ENCODE results near the gene MCCC2. TPM values are rescaled to one million over a fixed set of nuclear protein-coding genes. Genes with fewer than 3 reads are reported as not detected.

Gene MCCC2
- total and polyA plus RNA-seq, 2 of the 4 experiments (the other 2 are of a cell fraction) = 18.0 to 22.0 TPM

- Histone ChIP-seq H2AK9ac (replicated peaks; ENCODE audit: low read depth, low read length, poor library complexity) (no peak overlapping the region), H2BK20ac (ENCODE audit: low read depth, low read length) (no peak overlapping the region), H3K36me3 (ENCODE audit: control insufficient read depth, insufficient read depth, low read length) (no peaks in the 10 kb centered on the region), H4K20me1 (ENCODE audit: insufficient read depth, low read length) (no peaks in the 10 kb centered on the region), H3K23ac (ENCODE audit: low read depth, low read length) (no peak overlapping the region), H2BK5ac (ENCODE audit: low read depth, low read length, poor library complexity, severe bottlenecking) (no peak overlapping the region), H3K4me2 (ENCODE audit: low read depth, low read length) (no peak overlapping the region), H4K91ac (ENCODE audit: insufficient read depth, low read depth, low read length) (no peak overlapping the region), H3K9ac (ENCODE audit: low read depth, low read length) (no peak overlapping the region), H2AK5ac (ENCODE audit: low read depth, low read length) (no peak overlapping the region), H3K4me3 (ENCODE audit: insufficient read depth, low read depth, low read length) (no peak overlapping the region), H2AFZ (replicated peaks; ENCODE audit: low read length, poor library complexity) (no peak overlapping the region), H3K9me3 (ENCODE audit: control insufficient read depth, insufficient read depth, low read length) (no peaks in the 10 kb centered on the region), H3K27ac (ENCODE audit: insufficient read depth, low read length) (no peak overlapping the region), H3K27me3 (ENCODE audit: control insufficient read depth, insufficient read depth, low read length) (peaks cover 11% of the 10 kb centered on the region), H3K9me1 (ENCODE audit: insufficient read depth, low read length) (no peaks in the 10 kb centered on the region), H2BK15ac (ENCODE audit: low read depth, low read length) (no peak overlapping the region), H3K4ac (ENCODE audit: low read depth, low read length) (no peak overlapping the region), H3K14ac (replicated peaks; ENCODE audit: low read depth, low read length) (no peak overlapping the region), H3K56ac (ENCODE audit: extremely low read depth, insufficient read depth, low read length) (no peak overlapping the region), H4K5ac (ENCODE audit: low read depth, low read length) (no peak overlapping the region), H4K8ac (ENCODE audit: low read depth in 2 of 2, low read length in 2 of 2) (no peak overlapping the region), H3K4me1 (ENCODE audit: control insufficient read depth, insufficient read depth, low read length) (no peaks in the 10 kb centered on the region), H3K79me1 (ENCODE audit: low read depth in 1 of 2, low read length in 2 of 2) (no peaks in the 10 kb centered on the region), H2BK120ac (ENCODE audit: low read depth, low read length) (no peak overlapping the region), H3K18ac (ENCODE audit: low read depth, low read length) (no peak overlapping the region)
- CTCF ChIA-PET = no interaction called here
- ATAC-seq (ENCODE audit: low read depth) (no peak), DNase-seq (no peak)
- POLR2A ChIA-PET (ENCODE audit: unreplicated experiment) = no interaction called here
- in situ Hi-C loops (cut with MboI; ENCODE audit: low sequenced_read_pairs) = no loop called here
- BruUV-seq (replicated peaks) = no TSS peak
- 75% methylated on average over 1 of the region's 2 CpGs; no CpG with 5 or more reads in 1 of the 2 experiments for WGBS, 2 experiments (ENCODE audit: extremely low coverage in 2 of 2, insufficient read length in 1 of 2)
- intact Hi-C loops (cut with micrococcal nuclease) = no loop called here
- dilution Hi-C loops (cut with HindIII; ENCODE audit: low sequenced_read_pairs, unreplicated experiment) = no loop called here
- TF ChIP-seq RFX5 (IDR thresholded peaks at IDR 0.05; ENCODE audit: low read depth, low read length) (no peak), CHD1 (IDR thresholded peaks at IDR 0.05; ENCODE audit: low read depth, low read length) (no peak), MAFK (IDR thresholded peaks at IDR 0.05; ENCODE audit: low read depth, low read length) (no peak), CEBPB (IDR thresholded peaks at IDR 0.05; ENCODE audit: low read depth, low read length) (no peak), NFE2L2 (IDR thresholded peaks at IDR 0.05; ENCODE audit: low read depth, low read length) (no peak), RCOR1 (IDR thresholded peaks at IDR 0.05; ENCODE audit: insufficient replicate concordance, low read length) (no peak), CTCF (conservative IDR thresholded peaks at IDR 0.05; ENCODE audit: low read depth, low read length) (no peak), RAD21 (IDR thresholded peaks at IDR 0.05; ENCODE audit: low read length) (no peak)
These were observed 97.2 kb downstream of the MCCC2 start for GRCh38 chr5:71684309-71684708.

All from IMR-90 (cell line).